Activated CD8-positive, alpha-beta memory T cell treated with anti-CD3 and anti-CD28 coated beads, Interleukin-2, amount 50 U/mL, for 4 hours (primary cell): Measurements from ENCODE around the gene ASB13.
"Not testable (repeated sequence)": the region's sequence is repeated elsewhere in the genome, so short reads cannot be mapped to it uniquely, and the experiment has no call there.

Experiments
- DNase-seq: peaks from one replicate; pipeline ENCODE4 v3.0.0-alpha.2; 2020

Gene ASB13

DNA sequence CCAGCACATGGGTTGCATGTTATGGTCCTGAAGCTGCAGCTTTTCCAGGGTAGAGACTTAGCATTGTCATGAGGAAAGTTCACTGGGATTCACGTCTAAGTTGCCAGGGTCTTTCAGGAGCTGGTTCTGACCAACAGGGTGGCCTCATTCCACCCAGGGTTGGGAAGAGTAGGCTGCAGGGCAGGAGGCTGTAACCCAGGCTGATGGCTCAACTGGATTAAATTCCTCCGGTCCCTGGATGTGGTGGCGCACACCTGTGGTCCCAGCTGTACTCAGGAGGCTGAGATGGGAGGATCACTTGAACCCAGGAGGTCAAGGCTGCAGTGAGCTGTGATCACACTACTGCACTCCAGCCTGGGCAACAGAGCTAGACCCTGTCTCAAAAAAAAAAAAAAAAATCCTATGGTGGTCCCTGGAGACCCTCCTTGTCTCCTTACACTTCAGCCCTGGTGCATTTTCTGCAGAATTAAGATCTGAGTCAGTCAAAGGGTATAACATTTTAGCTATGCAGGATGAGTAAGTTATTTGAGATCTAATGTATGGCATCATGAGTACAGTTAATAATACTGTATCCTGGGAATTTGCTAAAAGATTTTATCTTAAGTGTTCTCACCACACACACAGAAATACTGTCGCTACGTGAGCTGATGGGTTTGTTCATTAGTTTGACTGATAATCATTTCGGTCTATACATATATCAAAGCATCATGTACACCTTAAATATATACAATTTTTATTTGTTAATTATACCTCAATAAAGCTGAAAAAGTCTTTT lies 44.0 kb downstream of the ASB13 start:
- DNase-seq = no peak

DNA sequence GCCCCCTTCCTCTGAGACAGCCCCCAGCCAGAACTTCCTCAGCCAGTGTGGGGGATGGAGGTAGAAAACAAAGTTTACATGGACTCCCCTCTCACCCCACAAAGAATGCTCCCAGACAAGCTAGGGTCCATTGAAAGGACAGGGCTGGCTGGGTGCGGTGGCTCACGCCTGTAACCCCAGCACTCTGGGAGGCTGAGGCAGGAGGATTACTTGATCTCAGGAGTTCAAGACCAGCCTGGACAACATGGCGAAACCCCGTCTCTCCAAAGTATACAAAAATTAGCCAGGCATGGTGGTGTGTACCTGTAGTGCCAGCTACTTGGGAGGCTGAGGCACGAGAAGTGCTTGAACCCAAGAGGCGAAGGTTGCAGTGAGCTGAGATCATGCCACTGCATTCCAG lies 45.0 kb downstream of the ASB13 start:
- DNase-seq = not testable (repeated sequence)

DNA sequence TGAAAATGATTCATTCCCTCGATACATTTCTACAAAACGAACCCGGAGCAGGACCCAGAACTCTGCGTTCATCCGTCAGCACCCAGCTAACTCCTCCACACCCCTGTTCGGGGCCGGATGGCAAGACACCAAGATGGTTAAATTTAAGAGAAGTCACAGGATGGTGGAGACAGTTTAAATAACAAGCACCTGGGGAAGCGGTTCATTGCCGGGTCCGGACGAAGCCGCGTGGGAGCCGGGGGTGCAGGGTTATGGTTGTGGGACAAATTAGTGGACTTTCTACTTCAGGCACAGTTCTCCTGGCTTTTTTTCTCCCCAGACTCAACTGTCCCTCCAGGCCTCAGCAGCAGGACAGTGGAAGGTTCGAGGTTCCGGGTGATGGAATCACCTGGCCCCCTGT lies 45.4 kb downstream of the ASB13 start:
- DNase-seq = no peak

DNA sequence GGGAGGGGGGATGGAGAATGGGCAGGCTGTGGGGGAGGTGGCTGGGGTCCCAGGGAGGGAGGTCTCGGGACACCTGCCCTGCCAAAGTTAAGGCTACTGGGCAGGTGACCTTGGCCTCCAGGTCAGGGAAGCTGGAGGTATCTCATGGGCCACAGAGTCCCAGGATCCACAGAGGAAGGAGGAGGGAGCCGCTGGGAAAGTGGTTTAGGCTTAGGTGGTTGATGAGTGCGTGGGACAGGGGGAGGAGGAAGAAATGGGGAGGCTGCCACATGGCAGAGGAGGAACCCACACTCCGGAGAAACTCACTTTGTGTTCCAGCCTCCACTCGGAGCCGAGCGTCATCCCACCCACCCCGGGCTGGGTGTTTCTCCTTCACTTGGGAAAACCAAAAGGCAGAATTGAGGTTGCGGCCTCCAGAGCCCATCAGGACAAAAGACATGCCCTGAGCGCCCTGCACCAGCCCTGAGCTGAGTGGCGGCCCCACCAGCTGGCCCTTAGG lies 46.1 kb downstream of the ASB13 start:
- no peak for DNase-seq

DNA sequence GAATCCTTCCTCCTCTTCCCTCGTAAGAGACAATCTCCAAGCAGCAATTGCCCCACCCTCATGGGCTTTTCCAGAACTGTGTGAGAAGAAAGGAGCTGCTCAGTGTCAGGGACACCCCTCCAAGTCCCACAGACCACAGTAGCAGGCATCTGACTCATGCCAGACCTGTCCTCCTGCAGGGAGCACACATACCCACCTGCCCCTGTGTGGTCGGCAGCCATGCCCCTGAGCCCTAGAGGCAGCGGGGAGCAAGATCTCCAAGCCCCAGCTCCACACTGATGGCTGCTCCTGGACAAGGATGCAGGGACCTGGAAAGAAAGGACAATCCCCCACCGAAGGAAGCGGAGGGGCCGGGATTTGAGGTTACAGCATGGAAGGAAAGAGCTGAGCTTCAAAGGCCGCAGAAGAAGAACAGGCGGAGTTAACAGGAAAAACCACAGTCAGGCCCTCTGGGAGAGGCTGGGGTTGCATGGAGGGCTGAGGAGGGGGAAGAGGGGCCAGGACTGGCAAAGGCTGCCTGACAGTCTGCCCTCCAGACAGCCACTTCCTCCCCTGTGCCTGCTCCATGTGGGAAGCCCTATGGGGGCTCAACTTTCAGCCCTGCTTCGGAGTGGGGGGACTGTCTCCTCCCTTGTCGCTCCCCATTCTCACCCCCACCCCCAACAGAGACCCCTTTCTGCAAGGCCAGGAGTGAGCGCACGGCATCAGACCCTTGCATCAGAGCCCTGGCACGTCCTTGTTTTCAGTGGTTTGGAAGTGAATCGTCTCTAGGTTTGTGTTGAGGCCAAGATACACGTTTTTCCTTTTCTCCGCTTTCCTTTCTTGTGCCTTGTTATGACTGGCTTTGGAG lies 46.8 kb downstream of the ASB13 start:
- no peak for DNase-seq

DNA sequence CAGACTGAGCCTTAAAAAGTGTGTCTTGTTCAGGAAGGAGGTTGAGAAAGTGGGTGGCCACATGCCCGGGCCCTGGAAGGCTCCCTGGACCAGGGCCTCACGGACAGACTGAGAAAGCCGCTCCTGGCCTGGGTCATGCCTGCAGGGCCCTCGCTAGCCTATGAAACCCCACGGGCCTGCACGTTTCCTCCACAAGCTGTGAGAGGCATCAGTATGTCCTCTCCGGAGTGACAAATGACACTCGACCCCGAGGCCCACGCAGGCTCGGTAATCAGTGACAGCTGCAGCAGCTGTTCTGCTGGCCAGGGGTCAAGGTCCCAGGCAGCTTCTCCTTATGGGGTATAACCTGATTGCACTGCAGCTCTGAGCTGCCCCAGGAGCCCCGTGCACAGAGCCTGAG lies 47.6 kb downstream of the ASB13 start:
- no peak for DNase-seq

DNA sequence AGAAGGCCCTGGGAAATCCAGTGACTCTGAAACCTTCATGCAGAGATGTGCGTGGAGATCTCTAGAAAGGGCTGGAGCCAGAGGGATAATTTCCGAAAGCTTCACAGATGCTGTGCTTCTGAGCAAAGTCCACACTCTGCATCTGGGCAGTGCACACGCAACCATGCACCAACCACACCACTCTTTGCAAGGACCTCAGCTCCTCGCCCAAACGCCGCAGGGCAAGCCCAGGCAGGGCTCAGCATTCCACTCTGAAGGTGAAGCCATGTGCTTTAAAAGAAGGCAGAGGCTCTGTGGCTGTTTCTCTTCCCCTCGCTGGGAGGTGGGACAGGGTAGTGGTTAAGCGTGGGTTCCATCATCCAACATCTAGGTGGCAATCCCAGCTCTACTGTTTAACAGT lies 48.4 kb downstream of the ASB13 start:
- no peak for DNase-seq

DNA sequence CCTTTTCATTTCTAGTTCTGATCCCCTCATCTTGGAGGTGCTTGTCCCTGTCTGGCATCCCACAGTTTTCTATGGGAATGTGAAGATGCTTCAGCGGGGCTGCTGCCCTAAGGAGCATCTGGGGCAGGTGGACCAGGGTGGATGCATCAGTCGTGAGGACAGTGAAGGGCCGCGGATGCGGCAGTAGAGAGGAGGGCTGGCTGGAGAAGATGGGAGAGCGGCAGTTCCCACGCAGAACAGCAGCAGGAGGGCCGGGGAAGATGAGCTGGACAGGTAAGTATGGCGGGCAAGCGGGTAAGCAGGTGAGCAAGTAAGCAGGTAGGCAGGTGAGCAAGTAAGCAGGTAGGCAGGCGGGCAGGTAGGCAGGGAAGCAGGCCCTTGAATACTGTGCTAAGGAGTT lies 48.9 kb downstream of the ASB13 start:
- DNase-seq = no peak

DNA sequence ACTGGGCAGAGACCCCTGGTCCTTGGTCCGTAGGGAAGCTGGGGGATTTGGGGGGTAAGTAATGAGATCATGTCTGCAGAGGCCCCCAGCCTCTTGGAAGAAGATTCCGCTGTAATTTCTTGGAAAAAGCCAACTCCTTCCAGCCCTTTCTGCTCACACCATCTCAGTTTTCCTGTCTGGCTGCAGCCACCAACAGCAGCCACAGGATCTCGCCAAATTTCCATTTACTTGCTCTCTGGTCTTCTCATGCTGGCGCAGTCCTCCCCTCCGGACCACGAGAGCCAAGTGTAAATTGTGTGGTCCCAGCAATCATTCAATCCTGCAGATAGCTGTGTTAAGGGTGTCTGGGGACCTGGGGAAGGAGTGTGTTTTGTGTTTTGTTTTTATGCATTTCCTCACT lies 49.6 kb downstream of the ASB13 start:
- DNase-seq = no peak

DNA sequence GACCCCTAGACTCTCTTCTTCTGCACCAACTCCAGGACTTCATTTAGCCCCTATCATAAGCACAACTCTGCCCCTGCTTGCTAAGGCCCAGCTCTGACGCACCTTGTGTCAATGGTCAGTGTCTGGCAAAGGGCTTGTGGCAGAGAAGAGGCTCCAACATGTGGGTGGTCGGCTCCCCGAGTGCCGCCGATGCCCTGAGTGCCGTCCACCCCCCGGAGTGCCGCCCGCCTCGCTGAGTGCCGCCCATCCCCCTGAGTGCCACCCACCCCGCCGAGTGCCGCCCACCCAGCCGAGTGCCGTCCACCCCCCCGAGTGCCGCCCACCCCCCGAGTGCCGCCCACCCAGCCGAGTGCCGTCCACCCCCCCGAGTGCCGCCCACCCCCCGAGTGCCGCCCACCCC lies 50.3 kb downstream of the ASB13 start:
- no peak for DNase-seq

DNA sequence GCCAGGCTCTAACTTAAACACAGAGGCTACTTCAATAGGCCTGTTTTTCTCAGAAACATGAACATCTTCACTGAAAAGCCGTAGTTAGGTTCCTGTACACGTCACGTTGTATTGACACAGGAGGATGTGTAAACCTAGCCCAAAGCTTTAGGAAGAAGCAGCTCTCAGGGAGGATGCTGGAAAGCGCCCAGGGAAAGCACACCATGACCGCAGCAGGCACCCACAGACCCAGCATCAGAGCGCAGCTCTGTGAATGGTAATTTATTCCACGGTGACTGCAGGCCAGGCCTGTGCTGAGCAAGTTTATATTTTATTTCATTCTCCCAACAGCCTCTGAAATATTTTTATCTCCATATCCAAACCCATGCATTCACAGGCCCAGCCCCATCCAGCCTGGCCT lies 51.1 kb downstream of the ASB13 start:
- no peak for DNase-seq

DNA sequence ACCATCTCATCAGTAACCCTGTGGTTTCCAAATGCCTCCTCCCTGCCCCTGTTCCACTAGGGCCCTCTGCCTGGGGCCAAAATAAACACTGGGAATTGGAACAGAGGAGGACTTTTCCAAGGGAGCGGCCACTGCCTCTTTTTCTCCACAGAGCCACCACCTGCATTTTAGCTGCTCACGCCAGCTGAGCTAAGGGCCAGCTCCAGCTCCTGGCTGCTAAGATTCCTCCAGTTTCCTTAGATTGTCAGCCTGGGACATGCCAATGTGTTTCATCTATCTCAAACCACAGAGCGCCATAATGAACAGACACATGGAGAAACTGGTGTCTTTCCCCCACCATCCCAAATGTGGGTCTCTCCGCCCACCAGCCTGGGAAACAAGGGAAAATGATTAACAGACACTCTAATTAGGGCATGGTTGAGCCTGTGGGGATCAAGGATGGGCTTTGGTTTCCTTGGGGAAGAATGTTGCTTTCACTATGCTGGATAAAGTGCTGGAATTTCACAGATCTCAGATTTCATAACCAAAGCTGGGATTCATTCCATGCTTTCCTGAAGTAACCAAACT lies 52.2 kb downstream of the ASB13 start:
- no peak for DNase-seq

DNA sequence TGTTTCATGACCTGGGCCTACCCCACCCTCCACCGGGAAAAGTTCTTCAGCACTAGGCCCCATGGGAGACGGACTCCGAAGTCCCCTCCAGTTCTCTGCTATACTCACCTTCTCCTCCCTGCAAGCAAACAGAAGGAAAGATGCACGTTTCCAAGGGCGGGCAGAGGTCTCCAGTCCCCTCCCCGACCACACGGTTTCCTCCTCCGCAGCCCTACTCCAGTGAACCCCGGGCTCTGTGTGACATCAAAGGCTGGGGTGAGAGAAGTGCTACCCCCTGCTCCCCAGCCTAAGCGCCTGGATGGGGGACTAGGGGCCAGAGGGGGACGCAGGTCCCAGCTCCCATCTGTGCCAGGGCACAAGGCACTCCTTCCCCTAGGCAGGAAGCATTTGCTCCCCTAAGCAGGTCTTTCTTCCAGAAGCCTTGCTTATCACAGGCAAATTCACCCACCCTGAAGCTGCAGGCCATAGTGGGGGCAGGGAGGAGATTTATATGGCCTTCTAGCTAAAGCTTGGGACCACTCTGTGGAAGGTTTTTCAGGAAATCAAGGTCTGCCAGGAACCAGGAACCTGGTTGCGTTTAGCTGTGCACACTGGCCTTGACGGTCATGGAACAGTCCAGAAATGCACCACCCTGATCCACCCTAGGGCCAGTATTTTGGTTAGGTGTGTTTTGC lies 52.8 kb downstream of the ASB13 start:
- DNase-seq = no peak

DNA sequence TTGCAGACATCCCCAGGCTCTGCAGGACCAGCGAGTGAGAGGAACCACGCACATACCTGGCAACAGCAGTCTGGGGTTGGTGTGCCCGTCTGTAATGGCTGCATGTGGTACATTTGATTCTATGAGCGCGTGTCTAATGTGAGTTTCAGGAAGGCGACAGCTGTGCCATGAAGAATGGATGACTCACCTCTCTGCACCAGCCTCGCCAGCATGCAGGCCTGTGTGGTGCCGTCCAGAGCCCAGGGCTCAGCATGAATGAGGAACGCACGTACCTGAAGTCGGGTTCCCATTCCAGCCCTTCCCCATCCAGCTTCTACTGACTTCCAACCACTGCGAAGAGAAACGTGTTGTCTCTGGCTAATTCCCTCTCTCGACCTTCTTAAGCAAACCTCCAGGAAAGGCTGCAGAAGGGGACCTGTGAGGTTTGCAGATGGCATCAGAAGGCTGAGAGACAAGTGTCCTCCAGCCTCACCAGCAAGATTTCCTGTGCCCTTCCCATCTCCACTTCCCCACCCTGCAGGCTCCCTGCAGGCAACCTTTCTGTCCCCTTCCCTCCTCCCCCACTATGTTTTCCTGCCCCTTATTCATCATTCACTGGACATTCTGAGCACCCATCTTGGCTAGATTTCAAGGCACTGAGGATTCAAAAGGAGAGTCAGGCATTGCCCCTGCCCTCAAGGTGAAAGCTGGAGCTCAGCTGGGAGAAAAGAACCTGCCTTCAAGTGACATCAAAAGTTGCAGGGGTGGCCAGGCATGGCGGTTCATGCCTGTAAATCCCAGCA lies 54.3 kb downstream of the ASB13 start:
- no peak for DNase-seq

DNA sequence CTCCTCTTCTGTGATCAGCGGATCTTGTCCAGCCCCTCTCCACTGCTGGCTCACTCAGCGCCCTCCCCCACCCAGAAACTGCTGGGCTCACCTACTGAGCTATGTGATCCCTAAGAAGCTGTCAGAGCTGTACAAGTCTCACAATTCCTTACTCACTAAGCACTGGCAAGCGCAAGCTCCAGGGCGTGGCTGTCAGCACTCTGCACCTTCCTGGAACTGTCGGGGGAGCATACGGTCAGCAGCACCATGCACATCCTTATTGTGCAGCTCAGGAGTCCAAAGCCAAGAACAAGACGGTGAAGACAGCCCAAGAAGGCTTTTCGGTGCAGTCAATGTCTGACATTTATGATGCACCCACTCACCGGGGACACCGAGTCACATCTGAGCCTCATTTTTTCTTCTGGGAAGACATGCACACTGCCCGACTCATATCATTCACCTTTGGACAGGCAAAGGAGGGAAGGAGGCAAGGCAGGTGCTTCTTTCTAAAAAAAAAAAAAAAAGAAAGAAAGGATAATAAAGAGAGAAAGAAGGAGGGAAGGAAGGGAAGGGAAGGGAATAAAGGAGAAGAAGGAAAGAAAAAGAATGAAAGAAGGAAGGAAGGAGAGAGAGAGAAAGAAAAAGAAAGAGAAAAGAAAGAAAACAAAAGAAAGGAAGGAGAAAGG lies 56.3 kb downstream of the ASB13 start:
- no peak for DNase-seq

DNA sequence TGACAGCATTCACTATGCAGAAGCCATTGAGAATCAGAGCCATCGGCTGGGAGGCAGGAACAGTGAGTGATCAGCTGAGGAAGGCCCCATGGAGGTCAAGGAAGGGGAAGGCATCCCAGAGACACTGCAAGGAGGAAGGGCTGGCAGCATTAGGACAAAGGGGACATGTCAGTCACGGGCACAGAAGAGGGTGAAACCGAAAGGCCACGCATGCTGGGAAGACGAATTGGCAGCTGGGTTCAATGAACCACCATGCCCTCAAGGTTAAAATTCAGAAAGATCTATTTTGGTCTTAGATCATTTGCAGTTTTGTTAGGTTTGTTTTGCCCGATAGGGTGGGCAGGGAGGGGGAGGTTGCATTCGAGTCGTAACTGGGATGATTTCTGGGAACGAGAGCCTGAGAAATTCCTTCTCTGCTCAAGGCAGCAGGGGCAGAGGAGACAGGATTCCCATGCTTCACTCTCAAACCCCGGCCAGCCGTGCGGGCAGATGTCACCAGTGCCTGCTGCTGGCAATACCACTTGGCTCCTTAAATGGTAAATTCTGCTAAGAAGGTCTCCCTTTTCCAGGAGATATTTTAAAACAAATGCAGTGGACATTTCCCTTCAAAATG lies 57.7 kb downstream of the ASB13 start:
- no peak for DNase-seq

DNA sequence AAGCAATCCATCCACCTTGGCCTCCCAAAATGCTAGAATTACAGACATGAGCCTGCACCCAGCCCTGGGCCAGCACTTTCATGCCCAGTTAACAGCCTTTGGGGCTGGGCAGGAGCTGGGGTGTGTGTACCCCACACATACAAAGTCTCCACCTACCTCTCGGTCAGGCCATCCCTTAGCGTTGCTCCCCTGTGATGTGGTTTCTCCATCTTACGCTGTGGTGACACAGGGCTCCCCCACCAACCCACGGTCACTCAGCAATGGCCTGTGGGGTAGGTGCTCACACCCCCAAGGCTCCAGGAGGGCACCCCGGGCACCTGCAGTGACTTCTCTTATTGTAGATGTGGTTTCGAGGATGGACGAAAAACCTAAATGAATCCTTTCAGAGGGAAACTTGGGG lies 58.8 kb downstream of the ASB13 start:
- no peak for DNase-seq

DNA sequence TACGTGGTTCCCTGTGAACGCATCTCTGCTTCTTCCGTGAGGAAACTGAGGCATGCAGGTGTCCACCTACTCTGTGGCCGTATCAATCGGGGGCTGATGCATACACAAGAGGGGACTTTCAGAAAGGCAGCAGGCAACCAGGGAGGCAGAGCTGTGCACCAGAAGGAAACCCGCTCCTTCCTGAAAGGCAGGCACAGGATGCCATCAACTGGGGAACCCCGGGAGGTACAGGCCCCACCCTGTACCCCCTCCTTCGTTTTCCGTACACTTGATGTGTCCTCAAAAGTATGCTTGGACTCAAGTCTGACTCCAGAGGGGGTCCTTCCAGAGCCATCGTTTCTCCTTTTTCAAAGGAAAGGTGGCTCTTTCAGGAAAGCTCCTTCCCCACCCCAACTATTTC lies 59.5 kb downstream of the ASB13 start:
- DNase-seq = no peak

DNA sequence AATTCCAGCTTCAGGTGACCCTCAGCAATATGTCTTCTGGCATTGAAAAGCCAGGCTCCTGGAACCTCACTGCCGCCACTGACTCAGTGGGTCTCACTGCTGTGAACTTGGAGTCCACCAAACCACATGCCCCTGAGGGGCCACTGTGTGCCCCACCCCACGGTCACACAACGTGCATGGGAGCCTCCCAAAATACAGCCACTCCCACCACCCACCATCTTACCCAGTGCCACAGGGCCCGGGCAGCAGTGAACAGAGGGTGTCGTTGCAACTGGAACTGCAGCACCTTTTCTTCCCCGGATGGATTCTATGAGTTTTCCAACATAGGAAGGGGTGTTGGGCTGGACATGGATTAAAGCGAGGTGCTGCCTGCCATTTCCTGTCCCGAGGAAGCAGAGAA lies 60.1 kb downstream of the ASB13 start:
- DNase-seq = no peak

DNA sequence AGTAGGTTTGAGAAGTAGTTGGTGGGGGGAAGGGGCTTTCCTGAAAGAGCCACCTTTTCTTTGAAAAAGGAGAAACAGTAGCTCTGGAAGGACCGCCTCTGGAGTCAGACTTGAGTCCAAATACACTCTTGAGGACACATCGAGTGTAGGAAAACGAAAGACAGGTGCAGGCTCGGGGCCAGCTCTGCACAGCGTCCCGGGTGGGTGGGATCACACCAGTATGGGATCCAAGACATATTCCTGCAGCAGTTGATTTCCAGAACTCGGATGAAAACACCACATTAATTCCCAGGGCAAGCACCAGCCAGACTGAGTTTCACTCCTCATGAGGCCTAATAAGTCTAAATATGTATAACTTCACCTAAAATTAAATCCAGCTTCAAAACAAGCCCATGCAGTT lies 61.4 kb downstream of the ASB13 start:
- no peak for DNase-seq

DNA sequence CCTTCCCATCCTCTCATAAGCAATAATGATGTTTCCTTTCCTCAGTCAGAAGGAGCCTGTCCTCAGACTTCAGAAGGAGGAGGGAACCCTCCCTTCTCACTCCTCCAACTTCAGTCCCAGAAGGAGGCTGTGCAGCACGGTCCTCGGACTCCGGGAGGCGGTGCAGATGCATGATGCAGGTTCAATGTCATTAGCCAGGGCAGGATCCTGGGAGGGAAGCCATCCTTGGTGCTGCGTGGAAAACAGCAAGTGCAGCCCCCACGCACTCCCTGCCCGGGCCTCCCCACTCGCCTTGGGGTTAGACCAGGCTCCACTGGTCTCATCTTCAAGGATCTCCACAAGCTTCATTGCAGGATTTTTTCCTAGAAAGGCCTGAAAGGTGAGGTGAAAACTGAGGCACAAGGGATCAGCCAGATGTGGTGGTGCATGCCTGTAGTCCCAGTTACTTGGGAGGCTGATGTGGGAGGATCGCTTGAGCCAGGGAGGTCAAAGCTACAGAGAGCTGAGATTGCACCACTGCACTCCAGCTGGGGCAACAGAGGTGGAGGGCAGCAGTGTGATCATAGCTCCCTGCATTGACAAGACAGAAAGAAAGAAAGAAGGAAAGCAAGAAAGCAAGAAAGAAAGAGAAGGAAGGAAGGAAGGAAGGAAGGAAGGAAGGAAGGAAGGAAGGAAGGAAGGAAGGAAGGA lies 62.0 kb downstream of the ASB13 start:
- DNase-seq = no peak
